Activated CD4-positive, alpha-beta T cell treated with anti-CD3 and anti-CD28 coated beads for 1 hour (primary cell): ENCODE measurements around the gene DNAJC5G.

Source experiments
- DNase-seq: peaks from one replicate; pipeline ENCODE4 v3.0.0-alpha.2; 2020

Gene DNAJC5G

GRCh38 chr2:27275211-27276150 lies at the start of gene DNAJC5G:
TSS of gene DNAJC5G (plus strand) at chr2:27275433. CDS start at chr2:27276729, 1,296 bp downstream.
- no peak for DNase-seq

GRCh38 chr2:27225526-27225925 lies 49.7 kb upstream of the DNAJC5G start:
- no peak for DNase-seq

- no peak for DNase-seq
These were observed 47.7 kb upstream of the DNAJC5G start for GRCh38 chr2:27227501-27227900.

- no peak for DNase-seq
These were observed 43.3 kb upstream of the DNAJC5G start for GRCh38 chr2:27231921-27232320.

DNA sequence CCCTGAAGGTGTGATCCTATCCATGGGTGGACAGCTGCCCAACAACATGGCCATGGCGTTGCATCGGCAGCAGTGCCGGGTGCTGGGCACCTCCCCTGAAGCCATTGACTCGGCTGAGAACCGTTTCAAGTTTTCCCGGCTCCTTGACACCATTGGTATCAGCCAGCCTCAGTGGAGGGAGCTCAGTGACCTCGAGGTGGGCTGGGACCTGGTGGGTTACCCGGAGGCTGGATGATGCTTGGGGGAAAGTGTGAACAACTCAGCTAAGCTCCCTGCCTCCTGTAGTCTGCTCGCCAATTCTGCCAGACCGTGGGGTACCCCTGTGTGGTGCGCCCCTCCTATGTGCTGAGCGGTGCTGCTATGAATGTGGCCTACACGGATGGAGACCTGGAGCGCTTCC lies 41.9 kb upstream of the DNAJC5G start:
- DNase-seq = no peak

DNA sequence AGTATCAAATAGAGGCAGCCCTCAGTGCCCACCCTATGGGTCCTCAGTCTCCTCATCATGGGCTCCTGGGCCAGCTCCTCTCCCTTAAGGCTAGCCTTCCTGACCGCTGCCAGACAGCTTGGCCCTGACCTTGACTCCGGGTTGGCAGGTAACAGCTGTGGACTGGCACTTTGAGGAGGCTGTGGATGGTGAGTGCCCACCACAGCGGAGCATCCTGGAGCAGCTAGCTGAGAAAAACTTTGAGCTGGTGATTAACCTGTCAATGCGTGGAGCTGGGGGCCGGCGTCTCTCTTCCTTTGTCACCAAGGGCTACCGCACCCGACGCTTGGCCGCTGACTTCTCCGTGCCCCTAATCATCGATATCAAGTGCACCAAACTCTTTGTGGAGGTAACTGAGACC lies 39.1 kb upstream of the DNAJC5G start:
- DNase-seq = no peak

DNA sequence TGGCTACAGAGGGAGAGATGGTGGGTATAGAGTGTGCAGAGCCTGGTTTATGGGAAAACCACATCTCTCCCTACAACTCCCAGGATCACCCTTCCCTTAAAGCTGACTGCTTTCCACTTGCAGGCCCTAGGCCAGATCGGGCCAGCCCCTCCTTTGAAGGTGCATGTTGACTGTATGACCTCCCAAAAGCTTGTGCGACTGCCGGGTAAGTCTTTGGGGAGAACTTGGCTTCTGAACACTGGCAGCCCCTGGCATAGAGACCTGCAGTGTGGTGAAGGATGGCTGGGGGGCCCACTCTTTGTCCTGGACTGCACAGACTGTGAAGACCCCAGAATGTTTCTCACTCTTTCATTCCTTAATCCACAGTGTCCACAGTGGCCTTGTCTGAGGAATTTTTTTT lies 38.6 kb upstream of the DNAJC5G start:
- DNase-seq = no peak

DNA sequence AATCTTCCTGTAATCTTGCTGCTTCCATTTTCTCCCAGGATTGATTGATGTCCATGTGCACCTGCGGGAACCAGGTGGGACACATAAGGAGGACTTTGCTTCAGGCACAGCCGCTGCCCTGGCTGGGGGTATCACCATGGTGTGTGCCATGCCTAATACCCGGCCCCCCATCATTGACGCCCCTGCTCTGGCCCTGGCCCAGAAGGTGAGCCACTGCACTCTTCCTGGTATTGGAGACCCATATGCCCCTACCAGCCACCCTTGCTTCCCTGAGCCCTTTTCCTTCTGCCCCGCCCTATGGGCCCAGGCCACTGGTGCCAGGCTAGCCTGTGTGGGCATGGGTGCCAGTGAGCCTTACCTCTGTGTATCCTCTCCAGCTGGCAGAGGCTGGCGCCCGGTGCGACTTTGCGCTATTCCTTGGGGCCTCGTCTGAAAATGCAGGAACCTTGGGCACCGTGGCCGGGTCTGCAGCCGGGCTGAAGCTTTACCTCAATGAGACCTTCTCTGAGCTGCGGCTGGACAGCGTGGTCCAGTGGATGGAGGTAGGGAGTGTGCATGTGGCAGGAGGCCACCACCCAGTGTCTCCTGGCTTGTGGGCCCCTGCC lies 37.8 kb upstream of the DNAJC5G start:
- DNase-seq = no peak

DNA sequence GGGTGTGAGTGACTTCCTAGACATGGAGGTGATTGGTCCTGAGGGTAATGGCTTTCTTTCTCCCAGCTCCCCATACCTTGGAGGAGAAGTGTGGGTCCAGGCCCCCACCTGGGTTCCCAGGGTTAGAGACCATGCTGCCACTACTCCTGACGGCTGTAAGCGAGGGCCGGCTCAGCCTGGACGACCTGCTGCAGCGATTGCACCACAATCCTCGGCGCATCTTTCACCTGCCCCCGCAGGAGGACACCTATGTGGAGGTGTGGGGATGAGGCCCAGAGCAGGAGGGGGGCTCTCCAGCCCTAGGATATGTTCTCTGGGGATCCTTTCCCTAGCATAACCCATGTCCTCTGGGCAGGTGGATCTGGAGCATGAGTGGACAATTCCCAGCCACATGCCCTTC lies 36.3 kb upstream of the DNAJC5G start:
- no peak for DNase-seq

DNA sequence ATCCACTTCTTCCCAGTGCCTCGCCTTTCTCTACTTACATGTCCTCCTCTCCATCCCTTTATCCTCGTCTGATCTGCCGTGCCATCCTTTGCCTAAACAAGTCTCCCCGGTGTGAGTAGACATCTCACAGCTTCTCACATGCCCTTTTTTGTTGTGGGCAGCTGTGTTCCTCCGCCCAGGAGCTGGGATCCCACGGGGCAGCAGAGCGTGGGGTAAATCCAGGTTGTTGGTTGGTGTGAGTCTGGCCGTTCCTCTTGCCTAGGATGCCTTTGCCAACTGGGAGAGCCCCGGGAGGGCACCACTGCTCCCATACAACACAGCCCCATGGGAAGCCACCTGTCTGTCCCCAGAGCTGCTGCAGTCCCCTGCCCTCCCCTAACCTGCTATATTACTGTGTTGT lies 34.8 kb upstream of the DNAJC5G start:
- no peak for DNase-seq

- no peak for DNase-seq
These were observed 33.2 kb upstream of the DNAJC5G start for GRCh38 chr2:27241761-27242613.

DNA sequence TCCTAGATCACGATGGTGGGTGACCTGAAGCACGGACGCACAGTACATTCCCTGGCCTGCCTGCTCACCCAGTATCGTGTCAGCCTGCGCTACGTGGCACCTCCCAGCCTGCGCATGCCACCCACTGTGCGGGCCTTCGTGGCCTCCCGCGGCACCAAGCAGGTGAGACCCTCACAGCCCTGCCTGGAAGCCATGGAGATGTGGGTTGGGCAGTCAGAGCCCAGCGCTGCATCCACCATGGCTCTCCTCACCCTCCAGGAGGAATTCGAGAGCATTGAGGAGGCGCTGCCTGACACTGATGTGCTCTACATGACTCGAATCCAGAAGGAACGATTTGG lies 32.6 kb upstream of the DNAJC5G start:
- DNase-seq = no peak

- DNase-seq = no peak
These were observed 31.7 kb upstream of the DNAJC5G start for GRCh38 chr2:27243391-27244130.

DNA sequence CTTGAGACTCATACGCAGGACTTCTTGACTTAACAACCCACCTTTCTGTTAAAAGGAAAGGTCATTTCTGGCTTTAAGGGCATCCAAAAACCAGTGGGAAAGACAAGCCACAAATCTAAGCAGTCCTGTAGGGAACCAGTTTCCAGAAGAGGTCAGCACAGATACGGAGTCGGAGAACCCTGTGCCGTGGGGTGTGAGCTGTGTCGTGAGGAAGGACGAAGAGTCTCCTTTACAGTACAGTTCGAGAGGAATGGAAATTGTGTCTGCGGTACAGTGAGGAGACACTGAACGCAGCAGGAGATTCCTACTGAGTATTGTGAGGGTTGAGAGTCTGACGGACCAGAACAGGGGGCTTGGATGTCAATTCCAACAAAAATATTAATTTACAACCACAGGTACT lies 30.1 kb upstream of the DNAJC5G start:
- DNase-seq = no peak

- no peak for DNase-seq
These were observed 29.6 kb upstream of the DNAJC5G start for GRCh38 chr2:27245626-27246025.

GRCh38 chr2:27247893-27248292 lies 27.3 kb upstream of the DNAJC5G start:
- no peak for DNase-seq

DNA sequence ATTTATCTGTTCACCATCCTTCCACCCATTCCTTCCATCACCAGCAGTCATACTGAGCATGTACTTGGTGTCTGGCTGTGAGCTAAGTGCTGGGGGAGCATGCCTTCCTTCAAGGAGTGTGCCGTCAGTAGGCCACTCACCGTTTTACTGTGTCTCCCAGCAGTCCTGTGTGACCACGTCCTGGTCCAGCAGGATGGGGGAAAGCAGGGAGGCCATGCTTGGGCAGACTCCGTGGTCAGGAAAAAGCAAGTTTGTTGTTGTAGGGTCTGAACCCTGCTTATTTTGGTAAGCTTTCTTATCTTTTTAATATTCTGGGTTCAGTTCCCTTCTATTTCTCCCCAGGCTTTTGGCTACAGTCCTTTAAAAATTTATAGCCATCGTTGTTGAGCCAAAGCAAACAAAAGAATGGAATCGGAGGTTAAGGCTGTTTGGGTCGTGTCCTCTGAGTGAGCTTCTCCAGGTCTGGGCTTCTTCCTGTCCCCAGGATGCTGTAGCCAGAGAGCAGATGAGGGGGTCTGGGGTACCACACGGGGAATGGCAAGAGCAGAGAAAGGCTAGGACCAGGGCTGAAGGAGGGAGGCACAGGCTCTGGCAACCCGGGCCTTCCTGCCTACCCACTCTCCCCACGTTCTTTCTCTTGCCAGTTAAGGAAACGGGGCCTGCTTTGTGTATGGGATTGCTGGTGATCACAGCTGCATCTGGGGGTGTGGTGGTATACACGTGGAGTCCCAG lies 25.9 kb upstream of the DNAJC5G start:
- DNase-seq = no peak

- peak; percentile 27 for DNase-seq
These were observed 25.2 kb upstream of the DNAJC5G start for GRCh38 chr2:27249891-27250651.

DNA sequence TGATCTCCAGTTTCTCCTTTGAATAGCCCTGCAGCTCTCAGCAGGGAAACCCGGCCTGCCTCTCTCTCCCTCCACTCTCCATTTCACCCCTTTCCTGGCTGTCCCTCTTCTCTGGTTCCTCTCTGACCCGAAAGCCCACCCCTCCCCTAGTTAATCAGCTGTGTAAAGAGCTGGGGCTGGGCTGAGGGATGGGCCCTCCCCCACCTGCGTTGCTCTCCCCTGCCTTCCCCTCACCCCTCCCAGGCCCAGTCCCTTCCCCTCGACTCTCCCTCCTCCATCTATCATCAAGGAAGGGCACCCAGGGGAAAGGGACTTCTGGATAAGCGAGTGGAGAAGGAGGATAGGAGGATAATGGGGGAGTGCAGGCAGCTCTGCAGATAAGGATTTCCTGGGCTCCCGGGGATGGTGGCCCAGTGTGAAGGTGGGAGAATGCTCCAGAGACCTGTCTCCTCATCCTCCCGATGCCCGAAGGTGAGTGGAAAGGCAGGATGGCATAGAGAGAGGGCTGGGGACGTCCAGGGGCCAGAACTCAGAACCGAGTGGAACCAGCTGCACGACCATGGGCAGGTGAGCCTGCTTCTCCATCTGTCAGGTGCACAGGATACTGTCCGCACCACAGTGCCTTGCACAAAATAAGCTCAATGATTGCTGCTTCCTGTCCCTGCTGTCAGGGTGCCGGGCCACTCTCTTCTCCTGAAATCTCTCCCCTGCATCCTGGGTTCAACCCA lies 24.4 kb upstream of the DNAJC5G start:
- no peak for DNase-seq

DNA sequence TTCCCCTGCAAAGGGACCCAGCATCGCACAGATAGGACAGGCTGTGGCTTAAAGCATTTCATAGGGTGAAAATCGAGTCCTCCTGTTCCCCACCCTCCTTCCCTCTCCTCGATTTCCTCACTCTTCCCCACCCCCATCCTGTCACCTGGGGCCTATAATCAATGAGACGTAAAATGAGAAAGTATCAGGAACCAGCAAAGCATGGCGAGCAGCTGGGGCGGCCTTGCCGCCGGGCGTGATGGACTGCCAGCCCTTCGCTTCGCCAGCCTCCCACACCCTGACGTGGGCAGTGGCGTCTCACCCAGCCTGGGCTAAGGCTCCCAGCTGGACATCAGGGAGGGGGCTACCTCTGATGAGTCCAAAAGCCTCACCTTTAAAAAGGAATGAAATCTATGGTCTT lies 23.5 kb upstream of the DNAJC5G start:
- DNase-seq = no peak

- DNase-seq = no peak
These were observed 20.0 kb upstream of the DNAJC5G start for GRCh38 chr2:27255187-27255586.
